HG03342 (cell line): ENCODE measurements around the gene MTA2.
"Not testable (repeated sequence)": the region's sequence is repeated elsewhere in the genome, so short reads cannot be mapped to it uniquely, and the experiment has no call there.

ENCODE experiments used
- ATAC-seq: cut with Tn5 transposase; IDR thresholded peaks from one replicate; pipeline ENCODE4 v1.9.1; 2021; ENCODE audit warnings: mild to moderate bottlenecking, moderate library complexity; ENCODE audit not compliant: unreplicated experiment

The MTA2 gene

DNA sequence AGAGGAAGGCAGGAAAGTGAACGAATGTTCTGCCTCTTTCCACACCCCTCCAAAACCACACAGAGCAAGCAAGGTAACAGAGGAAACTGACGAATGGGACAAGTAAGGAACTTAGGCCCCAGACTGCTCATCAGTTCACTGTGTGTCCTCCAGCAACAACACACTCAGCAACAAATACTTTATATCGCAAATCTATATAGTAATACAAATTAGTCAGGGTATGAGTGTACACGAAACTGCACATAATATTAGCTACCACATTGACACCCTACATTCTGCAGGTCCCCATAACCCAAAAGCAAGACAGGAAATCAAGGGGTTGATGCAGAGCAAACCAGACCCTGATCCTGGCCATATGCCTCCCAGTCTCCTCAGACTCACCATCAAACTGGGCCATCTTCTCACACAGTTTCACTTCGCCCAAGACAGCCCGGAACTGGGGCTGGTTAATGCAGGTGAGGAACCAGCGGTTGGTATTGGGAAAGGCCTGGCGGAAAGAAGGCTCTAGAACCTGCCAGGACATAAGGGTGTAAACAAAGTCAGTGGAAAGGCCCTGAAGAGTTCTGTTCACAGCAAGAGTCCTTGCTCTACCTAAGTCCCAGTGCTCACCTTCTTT lies 34.5 kb downstream of the MTA2 start:
- ATAC-seq, result no peak

DNA sequence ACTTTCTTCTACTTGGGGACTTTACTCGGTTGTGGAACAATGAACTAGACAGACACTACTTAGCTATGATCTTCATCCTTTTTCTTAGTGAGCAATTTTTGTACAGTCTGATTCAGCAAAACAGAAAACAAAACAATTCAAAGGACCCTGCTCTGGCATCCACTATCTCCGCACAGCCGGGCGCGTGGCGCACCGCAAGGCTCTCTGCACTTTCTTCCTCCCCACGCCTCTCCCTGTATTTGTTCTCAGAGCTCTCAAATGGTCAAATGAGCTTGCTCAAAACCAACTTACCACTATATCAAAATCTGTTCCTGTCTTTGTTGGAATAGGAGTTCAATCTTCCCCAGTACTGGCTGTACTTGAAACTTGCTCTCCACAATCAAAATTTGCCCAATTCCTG lies 35.4 kb downstream of the MTA2 start:
- ATAC-seq, result no peak

DNA sequence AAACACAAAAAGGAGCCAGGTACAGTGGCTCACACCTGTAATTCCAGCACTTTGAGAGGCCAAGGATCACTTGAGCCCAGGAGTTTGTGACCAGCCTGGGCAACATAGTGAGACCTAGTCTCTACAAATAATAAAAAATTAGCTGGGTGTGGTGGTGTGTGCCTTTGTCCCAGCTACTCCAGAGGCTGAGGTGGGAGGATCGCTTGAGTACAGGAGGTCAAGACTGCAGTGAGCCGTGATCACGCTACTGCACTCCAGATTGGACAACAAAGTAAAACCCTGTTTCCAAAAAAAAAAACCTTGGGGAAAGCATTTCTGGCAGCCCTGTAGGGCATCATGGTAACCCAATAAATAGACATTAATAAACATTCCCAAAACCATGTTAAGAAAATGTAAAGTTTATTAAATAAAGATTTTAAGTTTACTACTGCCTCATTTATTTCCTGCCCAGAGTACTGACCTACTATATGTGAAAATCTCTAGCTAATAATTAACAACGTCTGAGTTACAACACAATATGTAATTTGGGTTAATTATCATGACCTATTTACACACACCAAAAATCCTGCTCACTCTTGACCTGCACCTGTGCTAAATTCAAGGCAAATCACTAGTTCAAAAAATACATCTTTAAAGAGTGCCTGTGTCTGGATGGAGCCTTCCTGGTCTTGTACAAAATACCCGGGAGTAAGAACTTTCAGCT lies 36.4 kb downstream of the MTA2 start:
- ATAC-seq, result no peak

DNA sequence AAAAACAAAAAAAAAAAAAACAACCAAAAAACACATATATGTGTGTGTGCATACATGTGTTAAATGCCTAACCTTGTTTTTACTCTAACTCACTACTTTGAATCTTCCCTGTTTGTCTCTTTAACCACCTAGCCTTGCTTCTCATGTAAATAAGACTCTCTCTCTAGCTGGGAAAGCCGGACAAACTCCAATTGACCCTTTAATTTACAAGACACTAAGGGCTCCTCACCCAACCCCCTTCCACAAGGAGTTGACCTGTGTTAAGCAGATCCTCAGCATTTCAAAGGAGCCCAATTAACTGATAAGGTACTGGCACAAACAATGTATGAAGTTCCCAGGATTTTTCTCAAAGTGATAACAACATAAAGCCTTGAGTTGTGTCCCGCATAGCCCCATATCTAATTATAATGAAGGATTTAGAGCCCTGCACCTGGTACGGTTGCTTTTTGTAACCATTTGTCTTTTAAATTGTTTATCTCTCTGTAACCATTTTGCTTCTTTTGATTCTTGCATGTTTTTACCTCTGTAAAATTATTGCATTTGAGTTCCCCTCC lies 39.9 kb downstream of the MTA2 start:
- ATAC-seq, result not testable (repeated sequence)

DNA sequence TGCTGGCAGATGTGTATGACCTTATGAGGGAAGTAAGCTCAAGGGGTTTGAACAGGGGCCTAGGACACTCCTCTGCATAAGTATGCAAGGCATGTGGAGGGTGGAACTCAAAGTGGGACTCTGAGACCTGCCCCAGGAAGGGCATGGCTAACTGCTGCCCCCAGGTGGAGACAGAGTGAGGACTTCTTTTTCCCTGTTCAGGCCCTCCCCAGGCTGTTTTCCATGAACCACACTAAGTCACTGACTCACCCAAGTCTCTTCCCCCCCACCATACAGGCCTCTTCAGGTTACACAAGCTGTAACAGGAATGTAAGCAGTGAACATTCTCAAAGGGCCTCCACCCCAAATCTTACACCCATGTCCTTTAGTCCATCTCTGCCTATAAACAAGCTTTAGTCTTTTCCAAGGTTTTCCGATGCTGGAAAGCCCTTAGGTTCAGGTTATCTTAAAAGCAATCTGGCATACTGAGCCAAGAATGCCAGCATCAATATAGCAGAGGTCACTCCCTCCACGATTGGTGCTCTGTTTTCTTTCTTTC lies 41.0 kb downstream of the MTA2 start:
- no peak for ATAC-seq

DNA sequence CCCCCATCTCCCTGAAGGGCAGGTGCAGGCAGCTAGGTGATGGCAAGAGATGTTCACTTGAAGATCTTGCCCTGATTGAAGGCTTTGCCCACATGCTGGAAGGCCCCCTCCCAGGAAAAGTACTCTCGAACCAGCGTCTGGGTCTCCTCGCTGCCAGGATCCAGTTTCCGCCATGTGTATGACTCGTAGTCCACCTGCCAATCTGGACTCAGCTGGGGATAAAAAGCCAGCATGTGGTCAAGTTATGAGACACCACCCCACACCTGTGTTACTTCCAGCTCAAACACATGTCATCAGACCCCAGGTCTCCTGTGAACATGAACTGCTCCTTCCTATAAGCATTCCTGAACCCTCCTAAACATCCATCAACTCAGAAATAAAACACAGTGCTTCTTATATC lies 42.0 kb downstream of the MTA2 start:
- not testable (repeated sequence) for ATAC-seq

DNA sequence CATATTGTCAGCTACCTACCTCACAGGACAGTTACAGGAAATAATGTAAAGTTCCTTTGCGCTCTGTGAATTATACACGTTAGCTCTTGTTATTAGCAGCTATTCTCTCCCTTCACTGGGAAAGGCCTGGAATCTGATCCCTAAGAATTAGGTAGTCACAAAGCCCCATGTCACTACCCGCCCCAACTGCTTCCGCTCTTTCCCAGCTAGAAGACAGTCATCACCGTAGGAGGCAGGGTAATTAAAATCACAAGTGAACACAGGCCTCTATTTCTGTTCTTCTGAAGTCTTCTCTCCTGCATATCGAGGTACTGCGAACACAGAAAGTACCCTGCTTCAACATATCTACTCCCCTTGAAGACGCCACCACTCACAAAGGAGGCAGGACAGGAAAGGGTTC lies 42.5 kb downstream of the MTA2 start:
- ATAC-seq, result no peak

DNA sequence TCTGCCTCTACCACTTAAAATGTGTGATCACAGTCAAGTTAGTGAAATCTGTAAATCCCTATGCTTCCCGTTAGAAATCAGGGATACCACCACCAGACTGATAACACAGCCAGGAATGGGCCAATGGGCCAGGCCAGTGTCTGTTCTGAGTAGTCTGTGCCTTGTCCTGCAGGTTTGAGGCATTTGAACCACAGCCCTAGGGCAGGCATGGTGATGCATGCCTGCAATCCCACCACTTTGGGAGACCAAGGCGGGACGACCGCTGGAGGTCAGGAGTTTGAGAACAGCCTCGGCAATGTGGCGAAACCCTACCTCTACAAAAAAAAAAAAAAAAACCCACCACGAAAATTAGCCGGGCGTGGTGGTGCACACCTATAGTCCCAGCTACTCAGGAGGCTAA lies 43.0 kb downstream of the MTA2 start:
- ATAC-seq, result no peak

DNA sequence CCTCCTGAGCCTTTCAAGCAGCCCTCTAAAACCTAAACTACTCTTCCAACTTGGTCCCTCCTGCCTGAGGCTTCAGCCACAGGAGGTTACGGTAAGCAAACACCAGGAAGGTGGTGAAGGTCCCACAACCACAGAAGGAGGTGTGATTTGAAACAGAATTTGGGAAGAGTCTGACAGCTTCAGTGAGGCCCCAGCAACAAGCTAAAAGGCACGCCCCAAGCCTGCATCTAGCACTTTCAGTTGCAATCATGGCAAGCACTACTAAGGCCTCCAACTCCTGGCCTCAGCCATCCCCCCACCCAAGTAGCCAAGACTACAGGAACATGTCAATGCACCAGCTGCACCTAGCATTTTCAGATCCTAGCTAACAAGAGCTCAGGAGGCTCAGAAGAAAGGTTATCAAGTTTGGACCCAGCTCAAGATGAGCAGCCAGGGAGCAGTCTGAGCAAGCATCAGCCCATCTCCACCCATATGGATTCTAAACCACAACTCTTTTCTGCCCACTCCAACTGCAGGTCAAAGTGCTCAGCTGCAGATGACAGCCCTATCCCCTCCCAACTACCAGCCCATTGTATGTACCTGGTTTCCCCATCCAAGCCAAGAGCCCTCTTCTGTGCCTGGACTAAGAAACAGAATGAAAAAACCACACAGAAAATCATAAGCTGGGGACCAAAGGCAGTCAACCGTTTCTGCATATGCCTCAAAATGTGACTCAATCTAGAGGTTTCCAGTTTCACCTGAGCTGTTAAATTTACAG lies 44.6 kb downstream of the MTA2 start:
- ATAC-seq, result peak; percentile 15

DNA sequence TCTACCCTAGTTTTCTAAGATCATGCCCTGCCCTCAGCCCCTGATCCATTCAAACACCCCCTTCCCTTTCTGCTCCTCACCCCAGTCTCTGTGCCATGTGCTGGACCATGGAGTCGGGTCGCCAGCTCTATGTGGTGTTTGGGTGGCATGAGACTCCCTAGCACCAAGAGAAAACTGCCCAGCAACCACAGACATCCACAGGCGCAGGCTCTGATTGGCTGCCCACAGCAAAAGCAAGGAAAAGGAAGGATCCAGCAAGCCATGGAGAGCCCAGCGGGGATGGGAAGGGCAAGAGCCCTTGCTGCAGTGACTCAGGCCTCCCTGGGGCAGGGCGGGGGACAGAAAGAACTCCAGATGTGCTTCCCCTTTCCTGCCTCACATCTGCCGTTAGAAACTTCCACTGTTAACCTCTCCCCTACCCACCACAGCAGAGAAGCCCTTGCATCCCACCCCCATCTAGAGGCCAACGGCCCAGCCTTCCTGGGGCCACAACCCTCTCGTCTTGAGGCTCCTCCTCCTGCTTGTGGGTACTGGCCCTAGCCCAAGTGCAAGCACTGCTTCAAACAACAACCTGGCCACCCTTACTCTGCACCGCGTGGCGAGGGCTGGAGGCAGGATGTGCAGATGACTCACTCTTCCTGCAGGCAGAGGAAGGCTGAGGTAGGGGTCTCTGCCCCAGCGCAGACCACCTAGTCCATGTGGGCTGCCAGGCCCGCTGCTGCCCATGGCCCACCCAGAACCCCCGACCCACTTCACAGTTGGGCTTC lies 45.4 kb downstream of the MTA2 start:
- peak; percentile 33 for ATAC-seq

DNA sequence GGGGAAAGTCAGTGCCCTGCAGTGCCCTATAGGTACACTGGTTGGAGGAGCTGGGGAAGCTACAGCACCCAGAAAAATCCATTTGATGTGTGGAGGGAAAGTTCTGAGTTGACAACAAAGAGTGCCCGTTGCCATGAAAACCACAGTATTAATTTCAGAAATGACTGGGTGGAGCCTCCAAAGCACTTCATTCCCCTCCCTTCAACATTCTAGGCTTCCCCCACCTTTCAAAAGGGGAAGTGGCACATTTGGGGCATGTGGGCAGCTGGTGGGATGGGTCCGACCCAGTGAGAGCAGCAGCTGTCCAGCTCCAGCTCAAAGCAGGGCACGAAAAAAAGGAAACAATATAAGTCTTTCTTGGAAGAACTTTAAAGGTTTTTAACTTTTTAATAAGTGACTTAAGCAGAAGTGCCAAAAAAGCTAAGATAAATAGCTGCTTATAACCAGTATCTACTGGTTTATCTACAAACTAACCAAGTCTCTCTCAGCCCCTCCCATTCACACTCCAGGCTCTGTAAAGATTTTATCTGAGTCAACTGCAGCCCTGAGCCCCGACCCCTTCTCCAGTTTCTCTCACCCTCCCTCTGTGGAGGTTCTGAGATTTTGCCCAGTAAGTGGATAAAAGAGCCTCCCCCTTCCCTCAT lies 46.1 kb downstream of the MTA2 start:
- ATAC-seq, result peak; percentile 32

DNA sequence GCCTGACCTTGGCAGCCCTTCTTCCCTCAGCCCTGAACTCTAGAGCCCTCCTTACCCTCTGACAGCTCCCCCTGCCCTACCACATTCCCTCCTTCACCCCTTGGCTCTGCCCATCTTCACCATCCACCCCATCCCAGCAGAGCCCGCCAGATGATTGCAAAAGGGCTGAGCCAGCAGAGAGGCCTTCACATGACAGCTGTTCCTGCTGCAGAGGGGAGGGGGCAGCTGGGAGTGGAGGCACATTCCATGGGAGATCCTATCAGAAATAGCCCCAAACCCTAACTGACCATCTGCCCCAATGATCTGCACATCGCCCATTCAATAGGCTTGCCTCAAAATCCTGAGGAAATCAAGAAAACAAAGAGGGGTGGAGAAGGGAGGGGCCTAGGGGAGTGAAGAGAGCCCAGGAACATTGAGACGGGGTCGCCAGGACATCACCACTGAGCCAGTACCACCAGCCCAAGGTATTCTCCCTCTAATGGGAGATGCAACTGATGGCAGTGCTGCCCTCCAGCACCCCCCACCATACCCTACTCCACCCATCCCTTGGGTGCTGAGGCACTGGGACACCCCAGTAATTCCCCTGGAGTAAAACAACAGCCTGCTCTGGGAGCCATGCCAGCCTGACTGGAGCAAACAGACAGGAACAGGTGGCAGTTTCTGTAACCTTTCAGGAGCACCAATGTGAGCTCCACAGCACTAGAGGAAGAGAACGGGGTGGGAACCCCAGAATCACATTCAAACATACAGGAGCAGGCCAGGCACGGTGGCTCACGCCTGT lies 47.1 kb downstream of the MTA2 start:
- no peak for ATAC-seq

DNA sequence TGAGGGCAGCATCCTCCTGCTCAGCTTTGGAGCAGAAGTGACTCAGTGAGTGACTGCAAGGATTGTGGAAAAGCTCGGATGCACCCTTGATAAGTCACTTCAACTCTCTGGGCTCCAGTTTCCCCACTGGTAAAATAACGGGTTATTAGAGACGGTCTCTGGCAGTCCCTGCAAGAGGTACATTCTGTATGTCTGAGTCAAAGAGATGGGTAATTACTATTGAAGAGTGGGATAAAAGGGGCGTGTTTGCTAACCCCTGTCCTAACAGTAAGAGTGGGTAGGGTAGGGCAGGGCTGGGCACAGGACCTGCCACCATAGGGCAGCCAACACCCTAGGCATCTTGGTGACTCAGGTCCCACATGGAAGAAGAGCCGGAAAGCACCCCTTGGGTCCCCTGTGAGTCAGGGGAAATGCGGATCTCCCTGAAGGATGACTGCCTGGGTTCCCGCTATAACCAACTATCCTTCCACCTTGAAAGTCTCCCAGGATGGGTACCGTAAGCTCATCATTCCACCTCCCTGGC lies 47.8 kb downstream of the MTA2 start:
- ATAC-seq, result no peak

DNA sequence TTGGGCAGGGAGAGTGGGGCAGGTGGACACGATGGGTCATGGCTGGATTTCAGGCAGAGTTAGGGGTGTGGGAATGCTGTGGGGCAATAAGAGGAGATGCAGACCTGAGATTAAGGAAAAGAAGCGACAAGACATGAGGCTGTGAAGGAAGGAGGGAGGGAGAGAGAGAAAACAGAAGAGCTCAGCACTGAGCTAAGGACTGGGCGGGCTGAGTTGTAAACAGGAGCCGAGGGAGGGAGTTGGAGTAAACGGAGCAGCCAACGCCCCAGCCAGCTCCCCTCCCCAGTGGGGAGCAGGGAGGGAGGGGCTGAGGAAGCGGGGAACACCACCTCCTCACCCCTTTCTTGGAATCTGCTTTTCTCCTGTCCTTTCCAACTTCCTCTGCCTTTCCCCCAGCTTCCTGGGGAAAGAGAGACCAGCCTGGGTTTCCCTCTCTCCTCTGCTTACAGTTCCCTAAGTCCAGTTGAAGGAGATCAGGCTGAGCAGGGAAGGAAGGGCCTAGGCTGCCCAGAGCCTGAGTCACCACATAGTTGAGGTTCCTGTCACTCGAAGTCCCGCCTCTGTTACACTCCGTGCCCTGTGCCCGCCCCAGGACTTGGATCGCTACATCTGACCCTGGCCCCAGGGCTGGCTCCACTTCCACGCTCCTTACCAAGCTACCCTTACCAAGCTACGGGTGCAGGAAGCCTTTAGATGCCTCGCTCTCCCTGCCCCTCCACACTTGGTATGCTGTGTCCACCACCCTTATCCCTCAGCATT lies 48.4 kb downstream of the MTA2 start:
- no peak for ATAC-seq

DNA sequence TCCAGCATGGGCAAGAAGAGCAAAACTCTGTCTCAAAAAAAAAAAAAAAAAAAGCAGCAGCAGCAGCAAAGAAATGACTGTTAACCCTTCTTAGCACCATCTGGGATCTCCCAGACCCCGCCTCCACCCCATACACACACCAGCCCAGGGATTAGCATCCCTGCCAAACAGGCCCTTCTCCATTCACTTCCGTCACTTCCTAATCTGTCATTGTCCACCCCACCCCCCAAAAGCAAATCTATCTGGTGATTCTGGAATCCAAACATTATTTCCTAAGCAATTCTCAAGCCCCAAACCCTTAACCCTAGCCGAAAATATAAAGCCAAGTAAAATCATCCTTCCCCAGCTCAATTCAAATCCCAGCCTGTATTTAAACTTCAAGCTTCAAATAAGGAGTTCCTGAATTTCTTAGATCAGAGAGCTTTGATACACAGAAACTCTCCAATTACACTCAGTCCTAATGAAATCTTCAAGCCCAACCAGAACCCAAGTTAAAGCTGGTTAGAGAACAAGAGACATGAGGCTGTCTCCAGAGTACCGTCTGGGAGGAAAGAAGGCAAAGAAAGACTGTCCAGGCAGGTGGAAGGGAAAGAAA lies 49.1 kb downstream of the MTA2 start:
- ATAC-seq, result no peak

DNA sequence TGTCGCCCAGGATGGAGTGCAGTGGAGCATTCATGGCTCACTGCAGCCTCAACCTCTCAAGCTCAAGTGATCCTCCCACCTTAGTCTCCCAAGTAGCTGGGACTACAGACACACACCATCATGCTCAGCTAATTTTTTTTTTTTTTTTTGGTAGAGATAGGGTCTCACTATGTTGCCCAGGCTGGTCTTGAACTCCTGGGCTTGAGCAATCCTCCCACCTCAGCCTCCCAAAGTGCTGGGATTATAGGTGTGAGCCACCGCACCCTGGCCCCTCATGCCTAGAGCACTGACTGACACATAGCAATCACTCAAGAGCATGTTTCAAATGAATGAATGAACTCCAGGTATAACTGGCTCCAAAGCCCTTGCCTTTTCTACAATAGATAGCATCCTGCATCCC lies 51.2 kb downstream of the MTA2 start:
- ATAC-seq, result not testable (repeated sequence)

DNA sequence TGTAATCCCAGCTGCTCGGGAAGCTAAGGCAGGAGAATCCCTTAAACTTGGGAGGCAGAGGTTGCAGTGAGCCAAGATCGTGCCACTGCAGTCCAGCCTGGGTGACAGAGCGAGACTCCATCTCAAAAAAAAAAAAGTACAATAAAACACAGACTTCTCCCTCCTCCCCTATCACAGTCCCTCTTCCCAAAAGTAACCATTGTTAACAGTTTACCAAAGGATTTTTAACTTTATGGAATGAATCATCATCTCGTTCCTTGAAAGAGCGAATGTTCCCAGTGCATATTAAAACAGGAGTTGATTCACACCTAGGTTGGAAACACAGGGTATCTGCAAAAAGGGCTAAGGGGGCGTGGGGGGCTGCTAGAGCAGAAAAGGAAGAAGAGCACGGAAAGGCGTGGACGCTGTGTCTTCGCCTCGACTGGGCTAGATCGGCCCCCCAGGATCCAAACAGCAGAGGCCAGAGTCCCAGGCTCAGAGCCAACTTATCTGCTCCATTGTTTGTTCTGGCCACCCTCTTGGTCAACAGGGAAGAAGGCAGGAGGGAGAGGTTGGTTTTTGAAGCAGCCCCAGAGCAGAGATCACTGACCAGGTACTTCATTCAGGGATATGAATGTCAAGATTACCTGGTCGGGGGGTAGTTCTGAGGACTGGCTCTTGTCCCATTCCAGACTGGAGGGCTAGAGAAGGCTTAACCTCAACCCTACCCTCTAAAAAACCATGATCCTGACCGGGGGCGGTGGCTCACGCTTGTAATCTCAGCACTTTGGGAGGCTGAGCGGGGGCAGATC lies 52.9 kb downstream of the MTA2 start:
- ATAC-seq, result no peak
